ENCODE data around the gene ITPR2.

- TF ChIP-seq SP1 (IDR thresholded peaks at IDR 0.05) (no peak), TARDBP (IDR thresholded peaks at IDR 0.05) (no peak), ZNF384 (IDR thresholded peaks at IDR 0.05) (no peak), BHLHE40 (IDR thresholded peaks at IDR 0.05; ENCODE audit: borderline replicate concordance) (no peak), FOXM1 (IDR thresholded peaks at IDR 0.05; ENCODE audit: borderline replicate concordance) (no peak), CTBP1 (IDR thresholded peaks at IDR 0.05; ENCODE audit: borderline replicate concordance) (no peak), ELF4 (IDR thresholded peaks at IDR 0.05) (no peak), NFRKB (IDR thresholded peaks at IDR 0.05) (no peak), PKNOX1 (IDR thresholded peaks at IDR 0.05) (no peak)
Measured at GRCh38 chr12:26293612-26294011, 539.4 kb downstream of the ITPR2 start.
